ENCODE results near the gene MARCHF3.
"Not testable (repeated sequence)": the region's sequence is repeated elsewhere in the genome, so short reads cannot be mapped to it uniquely, and the experiment has no call there.

Gene MARCHF3

GRCh38 chr5:126849101-126849678, 181.2 kb downstream of the MARCHF3 start:
- DNase-seq (ENCODE audit: low read depth in 4 of 4, low spot score in 1 of 4), result no peak

- DNase-seq (ENCODE audit: low read depth in 4 of 4, low spot score in 1 of 4), result no peak
Observed at GRCh38 chr5:126848253-126848652, 182.1 kb downstream of the MARCHF3 start.

- DNase-seq (ENCODE audit: low read depth in 4 of 4, low spot score in 1 of 4), result no peak
Observed at GRCh38 chr5:126847826-126848251, 182.5 kb downstream of the MARCHF3 start.

GRCh38 chr5:126847456-126847820, 182.9 kb downstream of the MARCHF3 start:
- no peak for DNase-seq (ENCODE audit: low read depth in 4 of 4, low spot score in 1 of 4)

- DNase-seq (ENCODE audit: low read depth in 4 of 4, low spot score in 1 of 4), result no peak
Observed at GRCh38 chr5:126846744-126847455, 183.5 kb downstream of the MARCHF3 start.

GRCh38 chr5:126846344-126846743, 184.0 kb downstream of the MARCHF3 start:
- no peak for DNase-seq (ENCODE audit: low read depth in 4 of 4, low spot score in 1 of 4)

GRCh38 chr5:126845470-126846070, 184.8 kb downstream of the MARCHF3 start:
- DNase-seq (ENCODE audit: low read depth in 4 of 4, low spot score in 1 of 4), result peak in 2 of 4 experiments; percentile 34 to 43

GRCh38 chr5:126843375-126843774, 187.0 kb downstream of the MARCHF3 start:
- not testable (repeated sequence) for DNase-seq (ENCODE audit: low read depth in 4 of 4, low spot score in 1 of 4)

GRCh38 chr5:126839407-126839806, 191.0 kb downstream of the MARCHF3 start:
- DNase-seq (ENCODE audit: low read depth in 4 of 4, low spot score in 1 of 4), result not testable (repeated sequence)

- DNase-seq (ENCODE audit: low read depth in 4 of 4, low spot score in 1 of 4), result no peak
Observed at GRCh38 chr5:126837906-126838539, 192.3 kb downstream of the MARCHF3 start.

GRCh38 chr5:126837242-126837641, 193.1 kb downstream of the MARCHF3 start:
- no peak for DNase-seq (ENCODE audit: low read depth in 4 of 4, low spot score in 1 of 4)

- no peak for DNase-seq (ENCODE audit: low read depth in 4 of 4, low spot score in 1 of 4)
Observed at GRCh38 chr5:126836778-126837177, 193.6 kb downstream of the MARCHF3 start.

- no peak for DNase-seq (ENCODE audit: low read depth in 4 of 4, low spot score in 1 of 4)
Observed at GRCh38 chr5:126831156-126831555, 199.2 kb downstream of the MARCHF3 start.

- DNase-seq (ENCODE audit: low read depth in 4 of 4, low spot score in 1 of 4), result no peak
Observed at GRCh38 chr5:126830061-126830460, 200.3 kb downstream of the MARCHF3 start.

- DNase-seq (ENCODE audit: low read depth in 4 of 4, low spot score in 1 of 4), result no peak
Observed at GRCh38 chr5:126829098-126829497, 201.3 kb downstream of the MARCHF3 start.

- DNase-seq (ENCODE audit: low read depth in 4 of 4, low spot score in 1 of 4), result no peak
Observed at GRCh38 chr5:126826619-126827215, 203.6 kb downstream of the MARCHF3 start.

GRCh38 chr5:126819253-126819652, 211.1 kb downstream of the MARCHF3 start:
- no peak for DNase-seq (ENCODE audit: low read depth in 4 of 4, low spot score in 1 of 4)

GRCh38 chr5:126818736-126819135, 211.6 kb downstream of the MARCHF3 start:
- DNase-seq (ENCODE audit: low read depth in 4 of 4, low spot score in 1 of 4), result no peak
